GM12878 (cell line): ENCODE results near the gene RFFL. TPM values are rescaled to one million over a fixed set of nuclear protein-coding genes. Genes with fewer than 3 reads are reported as not detected.

Experiments used
- ATAC-seq: fragments of 200-7000 bp; cut with Tn5 transposase; 3 replicates; pipeline ENCODE4 v1.9.1; 2020; ENCODE audit warnings: mild to moderate bottlenecking, moderate library complexity
- BruUV-seq: library from RNA; stranded (reverse); fragments of 400-500 nt; replicated peaks from 2 replicates; lab custom pipeline; 2021; lab: Mats Ljungman, UMichigan
- CTCF ChIA-PET: fragments of 300-600 bp; sonication (Branson Sonifier 250); formaldehyde crosslinking; extraction: SDS; loops from one replicate; lab custom pipeline; 2021; ENCODE audit warnings: inconsistent platforms; lab: Yijun Ruan, JAX
- POLR2A ChIA-PET: fragments of 350-600 bp; formaldehyde crosslinking; extraction: SDS; loops from one replicate; lab custom pipeline; 2021; ENCODE audit warnings: inconsistent platforms; lab: Charles Lee
- RAD21 ChIA-PET: fragments of 300-600 bp; sonication (Branson Sonifier 250); formaldehyde crosslinking; loops from one replicate; lab custom pipeline; 2023; ENCODE audit warnings: antibody characterized with exemption; ENCODE audit not compliant: unreplicated experiment; lab: Charles Lee
- SMC1A ChIA-PET: fragments of 300-600 bp; sonication (Branson Sonifier 250); formaldehyde crosslinking; loops from one replicate; lab custom pipeline; 2023; ENCODE audit not compliant: unreplicated experiment, uncharacterized antibody; lab: Charles Lee
- DNase-seq: peaks from one replicate; pipeline ENCODE4 v3.0.0-alpha.2; 2011; ENCODE audit warnings: low read depth, low spot score
- FAIRE-seq: peaks from 3 replicates; lab custom pipeline; 2011; peaks lifted over from hg19 to GRCh38; lab: Jason Lieb, UNC
- H2AFZ ChIP-seq: 2 replicates; pipeline ENCODE4 v1.6.0; 2011; ENCODE audit warnings: low read depth, low read length, control low read depth; ENCODE audit not compliant: control insufficient read depth
- H3K27ac ChIP-seq: 2 replicates; pipeline ENCODE4 v1.5.1; 2011; ENCODE audit warnings: control low read depth; ENCODE audit not compliant: control insufficient read depth, insufficient read depth
- H3K27me3 ChIP-seq, 2 experiments: replicated peaks in 1 of 2; 2 replicates each; pipeline versions ENCODE4 v1.6.0 to v1.6.1; 2011; ENCODE audit warnings: low read length in 1 of 2; ENCODE audit not compliant: control insufficient read depth in 2 of 2, insufficient read depth in 2 of 2
- H3K36me3 ChIP-seq, 2 experiments: 2 replicates each; pipeline ENCODE4 v1.5.1; 2011; ENCODE audit warnings: low read length in 1 of 2; ENCODE audit not compliant: control insufficient read depth in 2 of 2, insufficient read depth in 2 of 2
- H3K4me1 ChIP-seq: 2 replicates; pipeline ENCODE4 v1.6.1; 2011; ENCODE audit warnings: mild to moderate bottlenecking, low read length, moderate library complexity, mixed read lengths; ENCODE audit not compliant: control insufficient read depth, insufficient read depth
- H3K4me2 ChIP-seq: 2 replicates; pipeline ENCODE4 v1.6.0; 2011; ENCODE audit warnings: control low read depth; ENCODE audit not compliant: control insufficient read depth, insufficient read depth
- H3K4me3 ChIP-seq: fragments of 200-600 bp; sonication (generic); 2 replicates; pipeline ENCODE4 v1.5.1; 2016
- H3K79me2 ChIP-seq: 2 replicates; pipeline ENCODE4 v1.6.0; 2011; ENCODE audit warnings: low read length; ENCODE audit not compliant: control insufficient read depth, insufficient read depth
- H3K9ac ChIP-seq: 2 replicates; pipeline ENCODE4 v1.8.0; 2011; ENCODE audit warnings: low read length, control low read depth, mixed read lengths; ENCODE audit not compliant: control insufficient read depth, insufficient read depth
- H3K9me3 ChIP-seq: replicated peaks from 3 replicates; pipeline ENCODE4 v1.5.1; 2011; ENCODE audit warnings: mild to moderate bottlenecking, low read length; ENCODE audit not compliant: control insufficient read depth, insufficient read depth
- H4K20me1 ChIP-seq: 2 replicates; pipeline ENCODE4 v1.6.0; 2011; ENCODE audit not compliant: control insufficient read depth, insufficient read depth
- BHLHE40 ChIP-seq, 2 experiments: fragments of 450-650 bp in 1 of 2; IDR thresholded peaks; 2 replicates each; pipeline ENCODE4 v1.6.1; 2011 to 2017; ENCODE audit warnings: low read depth in 2 of 2, borderline replicate concordance in 1 of 2, improper control_type of control experiment in 1 of 2, low read length in 1 of 2, mild to moderate bottlenecking in 1 of 2
- CBX3 ChIP-seq: fragments of 200-600 bp; sonication (generic); IDR thresholded peaks from 2 replicates; pipeline ENCODE4 v1.6.1; 2016; ENCODE audit warnings: low read depth, borderline replicate concordance
- CEBPZ ChIP-seq: fragments of 150-350 bp; IDR thresholded peaks from 2 replicates; pipeline ENCODE4 v1.6.1; 2016; ENCODE audit warnings: low read depth, low read length
- ELK1 ChIP-seq: IDR thresholded peaks from 2 replicates; pipeline ENCODE4 v1.6.1; 2012; ENCODE audit warnings: low read depth, low read length, improper control_type of control experiment
- IRF3 ChIP-seq: fragments of 450-650 bp; IDR thresholded peaks from 2 replicates; pipeline ENCODE4 v1.6.1; 2014; ENCODE audit warnings: mild to moderate bottlenecking
- KAT2A ChIP-seq: conservative IDR thresholded peaks from 2 replicates; pipeline ENCODE4 v1.6.1; 2011; ENCODE audit warnings: low read depth, low read length; ENCODE audit not compliant: control insufficient read depth
- MTA2 ChIP-seq: fragments of 450-650 bp; IDR thresholded peaks from 2 replicates; pipeline ENCODE4 v1.6.1; 2016; ENCODE audit warnings: low read depth, mild to moderate bottlenecking, moderate library complexity
- MYC ChIP-seq: IDR thresholded peaks from 2 replicates; pipeline ENCODE4 v1.6.1; 2011; ENCODE audit warnings: mild to moderate bottlenecking, low read length, moderate library complexity, inconsistent platforms; ENCODE audit not compliant: insufficient read depth, insufficient replicate concordance, insufficient read length, severe bottlenecking
- NFYB ChIP-seq: IDR thresholded peaks from 2 replicates; pipeline ENCODE4 v1.6.1; 2011; ENCODE audit warnings: low read depth, mild to moderate bottlenecking, low read length, improper control_type of control experiment, moderate library complexity; ENCODE audit not compliant: insufficient read depth
- RBBP5 ChIP-seq: fragments of 200-600 bp; sonication (generic); conservative IDR thresholded peaks from 2 replicates; pipeline ENCODE4 v1.6.1; 2016
- SUPT20H ChIP-seq: IDR thresholded peaks from 2 replicates; pipeline ENCODE4 v1.6.1; 2011; ENCODE audit warnings: low read depth, mild to moderate bottlenecking, low read length, moderate library complexity, borderline replicate concordance; ENCODE audit not compliant: control insufficient read depth
- TCF12 ChIP-seq: IDR thresholded peaks from 2 replicates; pipeline ENCODE4 v1.6.1; 2011; ENCODE audit warnings: low read depth, mild to moderate bottlenecking, low read length
- WRNIP1 ChIP-seq: IDR thresholded peaks from 2 replicates; pipeline ENCODE4 v1.6.1; 2011; ENCODE audit warnings: low read depth, low read length, improper control_type of control experiment, borderline replicate concordance
- ZBTB4 ChIP-seq: fragments of 450-650 bp; formaldehyde crosslinking; IDR thresholded peaks from 2 replicates; pipeline ENCODE4 v1.4.0; 2022; ENCODE audit warnings: mild to moderate bottlenecking, moderate library complexity
- WGBS: methylation state at CpG from one replicate; pipeline ENCODE4 v1.1.6; 2016; ENCODE audit warnings: low lambda C conversion rate; ENCODE audit not compliant: insufficient replicate concordance, insufficient coverage; ENCODE audit errors: missing lambda C conversion rate; 5-methylcytosine and 5-hydroxymethylcytosine counted together
- in situ Hi-C: fragments of 300-500 bp; cut with MboI; formaldehyde crosslinking; loops from 9 replicates; pipeline ENCODE4 v1.14.3; 2018; ENCODE audit warnings: mixed read lengths
- intact Hi-C: fragments of 100-400 bp; cut with micrococcal nuclease; formaldehyde crosslinking; loops from one replicate; pipeline ENCODE4 v1.14.2; 2022; ENCODE audit not compliant: unreplicated experiment
- polyA plus RNA-seq, 11 experiments: library from polyadenylated mRNA; depleted of rRNA in 4 of 11; unstranded in 6 of 11; stranded (reverse) in 5 of 11; fragments of >200 nt; fragmentation: Nextera tagmentation in 4 of 11; fragmentation: Illumina TruSeq in 1 of 11; extraction: Ambion mirVana in 4 of 11; extraction: Trizol in 1 of 11; gene quantifications; 1 replicate in 1 of 11; 2 replicates in 10 of 11; pipeline versions ENCODE4 v1.2.1 to v1.2.3, GENCODE V29; 2011 to 2016; ENCODE audit warnings: inconsistent platforms in 2 of 11, missing spikeins in 2 of 11, low read depth in 1 of 11
- total RNA-seq, 4 experiments: library from RNA; depleted of rRNA in 3 of 4; stranded (reverse); fragments of >200 nt in 3 of 4; fragmentation: Illumina TruSeq in 1 of 4; extraction: Trizol in 1 of 4; gene quantifications; 2 replicates each; pipeline versions ENCODE4 v1.2.1 to v1.2.3, GENCODE V29; 2013 to 2021

The RFFL gene
- total and polyA plus RNA-seq, 10 of the 15 experiments (the other 5 are each of a cell fraction or from before 2014, with no cell fraction given): 4.7 to 56.1 (median 26.9) TPM

- ATAC-seq: no peak
- ChIA-PET SMC1A (interaction anchor here (1.0 to 12.0 kb wide), 12 partner anchors 12 to 66 kb away, joined by 3 to 221 read pairs (median 6); partner anchors contain the start of gene RFFL), RAD21 (interaction anchor here (0.5 to 6.9 kb wide), 9 partner anchors 11 to 254 kb away, joined by 3 to 73 read pairs (median 5); partner anchors contain the start of gene RFFL), POLR2A (interaction anchor here (0.7 to 2.0 kb wide), 7 partner anchors 10 to 27 kb away, joined by 3 to 12 read pairs (median 8); partner anchors contain the start of gene RFFL), CTCF (interaction anchor here (0.7 to 3.1 kb wide), 7 partner anchors 11 to 66 kb away, joined by 3 to 23 read pairs (median 4); partner anchors contain the start of genes RAD51D and RFFL)
- in situ Hi-C loops (no loop called here), intact Hi-C loops (no loop called here)
- peaks cover 0 to 1% of the 10 kb centered on the region in 2 experiments; a peak in 1 of 4 replicates for H3K36me3 ChIP-seq
- WGBS: 95% methylated on average over 1 of the region's 1 CpG
- peaks cover 39% of the 10 kb centered on the region for H3K79me2 ChIP-seq
- no TSS peak for BruUV-seq
- no peak for FAIRE-seq
- no peaks in the 10 kb centered on the region for H3K9me3 ChIP-seq
- TF ChIP-seq CEBPZ (no peak), ZBTB4 (CRISPR knock-in tag) (no peak), BHLHE40 (IDR thresholded peaks at IDR 0.05; ENCODE audit: borderline replicate concordance in 1 of 2, low read depth in 2 of 2, low read length in 1 of 2) (no peak), MYC (no peak), ELK1 (no peak), IRF3 (no peak), SUPT20H (no peak), MTA2 (no peak), KAT2A (no peak), RBBP5 (no peak), WRNIP1 (no peak), TCF12 (no peak), CBX3 (no peak), NFYB (no peak)
- no peaks in the 10 kb centered on the region for H3K27me3 ChIP-seq
- no peak overlapping the region for H3K4me3 ChIP-seq
- H2AFZ ChIP-seq: no peak overlapping the region
- no peak overlapping the region for H3K9ac ChIP-seq
- H3K4me1 ChIP-seq: peaks cover 27% of the 10 kb centered on the region
- no peaks in the 10 kb centered on the region for H4K20me1 ChIP-seq
- H3K27ac ChIP-seq: peak overlapping the region; percentile 29; the same call in 1 of the 2 replicates
- no peak overlapping the region for H3K4me2 ChIP-seq
- DNase-seq: no peak
These were observed 10.3 kb downstream of the RFFL start for GRCh38 chr17:35053204-35053603.
